GM21529 (cell line): ENCODE measurements around the gene MROH9.

Source experiments
- ATAC-seq: cut with Tn5 transposase; IDR thresholded peaks from one replicate; pipeline ENCODE4 v1.9.1; 2021; ENCODE audit not compliant: unreplicated experiment

Gene MROH9

GRCh38 chr1:171081314-171081753, 146.0 kb downstream of the MROH9 start:
- ATAC-seq, result no peak

GRCh38 chr1:171081763-171082201, 146.4 kb downstream of the MROH9 start:
- ATAC-seq, result no peak

- no peak for ATAC-seq
These were observed 147.3 kb downstream of the MROH9 start for GRCh38 chr1:171082606-171083005.

- no peak for ATAC-seq
These were observed 147.9 kb downstream of the MROH9 start for GRCh38 chr1:171083222-171083621.

- no peak for ATAC-seq
These were observed 148.8 kb downstream of the MROH9 start for GRCh38 chr1:171084091-171084490.

GRCh38 chr1:171084870-171085269, 149.5 kb downstream of the MROH9 start:
- ATAC-seq, result no peak

- no peak for ATAC-seq
These were observed 152.6 kb downstream of the MROH9 start for GRCh38 chr1:171087896-171088295.

- ATAC-seq, result no peak
These were observed 155.3 kb downstream of the MROH9 start, which contains the start of gene FMO3 for GRCh38 chr1:171090604-171091003. FMO3 (plus strand) TSS chr1:171090905; CDS start chr1:171092659, 1,754 bp downstream.

GRCh38 chr1:171103862-171104261, 168.5 kb downstream of the MROH9 start:
- ATAC-seq, result no peak

GRCh38 chr1:171107262-171107940, 172.1 kb downstream of the MROH9 start:
- no peak for ATAC-seq

GRCh38 chr1:171107969-171108368, 172.6 kb downstream of the MROH9 start:
- no peak for ATAC-seq

GRCh38 chr1:171109966-171110365, 174.6 kb downstream of the MROH9 start:
- ATAC-seq, result no peak

- ATAC-seq, result no peak
These were observed 175.4 kb downstream of the MROH9 start for GRCh38 chr1:171110621-171111326.

- ATAC-seq, result no peak
These were observed 176.8 kb downstream of the MROH9 start for GRCh38 chr1:171112119-171112518.

GRCh38 chr1:171113382-171113781, 178.0 kb downstream of the MROH9 start:
- ATAC-seq, result no peak
